HG03442 (cell line): ENCODE results near the gene UBXN1.

Source experiments
- ATAC-seq: cut with Tn5 transposase; IDR thresholded peaks from one replicate; pipeline ENCODE4 v1.9.1; 2021; ENCODE audit warnings: mild to moderate bottlenecking, moderate library complexity; ENCODE audit not compliant: unreplicated experiment

Gene UBXN1

GRCh38 chr11:62646825-62647608 is 31.9 kb downstream of the UBXN1 start:
- ATAC-seq = no peak

GRCh38 chr11:62645946-62646824 is 32.7 kb downstream of the UBXN1 start, which contains the start of gene GANAB:
TSS of gene GANAB (minus strand) at chr11:62646613. CDS start at chr11:62646599, 14 bp downstream.
- ATAC-seq = peak; percentile 94

DNA sequence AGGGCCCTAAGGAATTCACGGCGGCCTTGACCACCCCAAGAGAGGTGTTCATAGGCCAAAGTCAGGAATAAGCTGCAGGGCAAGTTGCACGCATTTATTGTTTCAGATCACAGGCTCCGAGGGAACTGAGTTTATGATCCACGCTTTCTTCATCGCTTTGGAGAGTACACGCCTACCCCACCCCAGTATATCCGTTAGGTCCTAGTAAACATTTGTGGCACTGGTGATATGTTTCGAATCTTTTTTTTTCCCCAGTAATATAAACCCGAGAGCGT is 33.3 kb downstream of the UBXN1 start:
- ATAC-seq = no peak

DNA sequence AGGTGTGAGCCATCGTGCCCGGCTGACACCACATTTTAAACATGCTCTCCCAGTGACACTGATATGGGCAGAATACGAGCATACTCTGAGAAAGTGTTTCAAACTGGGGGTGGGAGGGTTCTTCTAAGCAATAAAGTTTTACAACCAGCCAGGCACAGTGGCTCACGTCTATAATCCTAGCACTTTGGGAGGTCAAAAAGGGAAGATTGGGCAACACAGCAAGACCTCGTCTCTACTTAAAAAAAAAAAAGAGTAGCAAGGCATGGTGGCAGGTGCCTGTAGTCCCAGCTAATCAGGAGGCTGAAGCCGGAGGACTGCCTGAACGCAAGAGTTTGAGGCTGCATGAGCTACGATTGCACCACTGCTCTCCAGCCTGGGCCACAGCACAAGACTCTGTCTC is 34.7 kb downstream of the UBXN1 start:
- no peak for ATAC-seq

DNA sequence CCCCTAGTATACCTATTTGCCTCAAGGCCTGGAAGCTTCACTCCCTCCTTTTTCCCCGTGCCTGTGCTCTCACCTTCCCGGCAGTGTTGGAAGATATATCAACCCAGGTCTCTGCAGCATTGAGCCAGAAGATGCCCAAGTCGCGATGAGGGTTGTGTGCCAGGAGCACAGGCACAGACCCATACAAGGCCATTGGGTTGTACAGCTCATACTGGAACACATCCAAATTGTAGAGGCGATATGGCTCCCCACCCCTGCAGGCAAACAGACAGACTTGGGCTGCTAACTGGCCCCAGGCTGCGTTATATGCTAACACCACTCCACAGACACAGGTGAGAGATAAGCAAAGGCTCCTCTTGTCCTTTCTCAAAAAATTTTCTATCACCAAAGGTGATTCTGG is 46.4 kb downstream of the UBXN1 start:
- ATAC-seq = no peak

GRCh38 chr11:62627713-62628112 is 51.2 kb downstream of the UBXN1 start:
- no peak for ATAC-seq
